DOHH2 (cell line): ENCODE results near the gene PNPLA8.

Experiments
- H3F3A ChIP-seq: fragments of 200-600 bp; sonication (generic), shearing (Covaris generic); 2 replicates; pipeline ENCODE4 v1.6.0; 2016; ENCODE audit warnings: antibody characterized with exemption, mild to moderate bottlenecking; ENCODE audit not compliant: control insufficient read depth, insufficient read depth
- H3K27ac ChIP-seq: fragments of 200-600 bp; sonication (generic); 2 replicates; pipeline ENCODE4 v1.5.1; 2014; ENCODE audit warnings: low read depth, mild to moderate bottlenecking, low read length, moderate library complexity
- H3K27me3 ChIP-seq: fragments of 200-600 bp; sonication (generic); 2 replicates; pipeline ENCODE4 v1.6.1; 2014; ENCODE audit warnings: mild to moderate bottlenecking, low read length, mixed read lengths; ENCODE audit not compliant: control insufficient read depth
- H3K36me3 ChIP-seq: fragments of 200-600 bp; sonication (generic); 2 replicates; pipeline ENCODE4 v1.6.1; 2014; ENCODE audit warnings: mild to moderate bottlenecking, low read length, moderate library complexity, mixed read lengths; ENCODE audit not compliant: control insufficient read depth
- H3K4me1 ChIP-seq: fragments of 200-600 bp; sonication (generic); 2 replicates; pipeline ENCODE4 v1.6.1; 2014; ENCODE audit warnings: mild to moderate bottlenecking, low read length, mixed read lengths; ENCODE audit not compliant: control insufficient read depth
- H3K4me2 ChIP-seq: fragments of 200-600 bp; sonication (generic); 2 replicates; pipeline ENCODE4 v1.6.0; 2014; ENCODE audit warnings: mild to moderate bottlenecking, low read length, moderate library complexity
- H3K4me3 ChIP-seq: fragments of 200-600 bp; sonication (generic); 2 replicates; pipeline ENCODE4 v1.5.1; 2014; ENCODE audit warnings: mild to moderate bottlenecking, low read length, mixed read lengths
- H3K79me2 ChIP-seq: fragments of 200-600 bp; sonication (generic); 2 replicates; pipeline ENCODE4 v1.6.1; 2014; ENCODE audit warnings: mild to moderate bottlenecking, low read length, mixed read lengths; ENCODE audit not compliant: control insufficient read depth
- H3K9me2 ChIP-seq: fragments of 200-600 bp; sonication (generic); replicated peaks from 2 replicates; pipeline ENCODE4 v1.6.1; 2014; ENCODE audit warnings: mild to moderate bottlenecking, low read length, mixed read lengths; ENCODE audit not compliant: control insufficient read depth
- H3K9me3 ChIP-seq: fragments of 200-600 bp; sonication (generic); 2 replicates; pipeline ENCODE4 v1.6.1; 2014; ENCODE audit warnings: antibody characterized with exemption, low read length, mixed read lengths; ENCODE audit not compliant: control insufficient read depth, insufficient read depth
- H4K20me1 ChIP-seq: fragments of 200-600 bp; sonication (generic); 2 replicates; pipeline ENCODE4 v1.6.0; 2014; ENCODE audit warnings: low read depth, mild to moderate bottlenecking, antibody characterized with exemption, low read length, moderate library complexity; ENCODE audit not compliant: control insufficient read depth, insufficient read depth
- EZH2phosphoT487 ChIP-seq: fragments of 200-600 bp; sonication (generic); IDR thresholded peaks from 2 replicates; pipeline ENCODE4 v1.6.1; 2017; ENCODE audit warnings: borderline replicate concordance, mild to moderate bottlenecking, antibody characterized with exemption, low read length, moderate library complexity, mixed read lengths
- TF ChIP-seq, protein P1 (sequence below): fragments of 200-600 bp; sonication (generic); IDR thresholded peaks from one replicate; pipeline ENCODE4 v1.5.1; 2014; ENCODE audit warnings: antibody characterized with exemption, mild to moderate bottlenecking, low read depth, low read length; ENCODE audit not compliant: poor library complexity, severe bottlenecking

Gene PNPLA8

DNA sequence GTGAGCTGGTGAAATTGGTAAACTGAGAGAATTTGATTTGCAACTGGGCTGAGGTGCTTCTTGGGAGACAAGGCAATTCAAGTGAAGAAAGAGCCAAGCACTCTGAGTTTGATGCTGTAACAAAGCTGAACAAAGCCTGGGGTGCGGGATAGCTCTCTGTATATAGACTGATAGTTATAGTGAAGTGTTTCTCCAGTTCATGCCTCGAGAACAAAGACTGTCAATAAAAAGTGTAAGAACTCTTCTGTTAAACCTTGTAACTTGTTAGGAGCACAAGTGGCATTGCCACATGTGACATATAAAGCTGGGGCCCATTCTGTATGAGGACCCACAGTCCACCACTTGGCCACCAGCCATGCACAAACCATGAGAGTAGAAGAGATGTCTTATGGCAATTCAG lies 11.3 kb upstream of the PNPLA8 start:
- Histone ChIP-seq H3K4me2 (no peak overlapping the region), H3K79me2 (no peaks in the 10 kb centered on the region), H3K36me3 (no peaks in the 10 kb centered on the region), H3K4me3 (no peak overlapping the region), H3K27ac (no peak overlapping the region), H3K9me3 (no peaks in the 10 kb centered on the region), H3K4me1 (peaks cover 12% of the 10 kb centered on the region), H3K27me3 (no peaks in the 10 kb centered on the region), H3K9me2 (no peaks in the 10 kb centered on the region), H4K20me1 (no peaks in the 10 kb centered on the region), H3F3A (no peaks in the 10 kb centered on the region)
- TF ChIP-seq, protein P1, sequence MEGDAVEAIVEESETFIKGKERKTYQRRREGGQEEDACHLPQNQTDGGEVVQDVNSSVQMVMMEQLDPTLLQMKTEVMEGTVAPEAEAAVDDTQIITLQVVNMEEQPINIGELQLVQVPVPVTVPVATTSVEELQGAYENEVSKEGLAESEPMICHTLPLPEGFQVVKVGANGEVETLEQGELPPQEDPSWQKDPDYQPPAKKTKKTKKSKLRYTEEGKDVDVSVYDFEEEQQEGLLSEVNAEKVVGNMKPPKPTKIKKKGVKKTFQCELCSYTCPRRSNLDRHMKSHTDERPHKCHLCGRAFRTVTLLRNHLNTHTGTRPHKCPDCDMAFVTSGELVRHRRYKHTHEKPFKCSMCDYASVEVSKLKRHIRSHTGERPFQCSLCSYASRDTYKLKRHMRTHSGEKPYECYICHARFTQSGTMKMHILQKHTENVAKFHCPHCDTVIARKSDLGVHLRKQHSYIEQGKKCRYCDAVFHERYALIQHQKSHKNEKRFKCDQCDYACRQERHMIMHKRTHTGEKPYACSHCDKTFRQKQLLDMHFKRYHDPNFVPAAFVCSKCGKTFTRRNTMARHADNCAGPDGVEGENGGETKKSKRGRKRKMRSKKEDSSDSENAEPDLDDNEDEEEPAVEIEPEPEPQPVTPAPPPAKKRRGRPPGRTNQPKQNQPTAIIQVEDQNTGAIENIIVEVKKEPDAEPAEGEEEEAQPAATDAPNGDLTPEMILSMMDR, result no peak
- no peak for TF ChIP-seq EZH2phosphoT487

DNA sequence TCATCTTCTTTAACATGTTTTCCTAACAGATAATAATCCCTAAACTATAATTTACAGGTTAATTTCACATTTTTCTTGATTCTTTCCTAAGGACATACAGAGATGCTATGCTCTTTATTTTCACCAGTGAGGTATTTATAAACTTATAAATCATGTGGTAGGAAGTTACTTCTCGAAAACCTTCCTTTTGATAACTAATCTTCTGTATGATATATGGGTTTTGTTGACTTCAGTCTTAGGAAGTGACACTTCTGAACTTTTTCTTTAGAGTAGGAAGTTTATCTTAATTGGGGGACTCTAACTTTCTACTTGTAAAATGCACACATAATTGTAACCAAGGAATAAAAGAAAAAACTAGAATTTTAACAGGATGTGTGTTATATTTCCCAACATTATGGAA lies 9.8 kb upstream of the PNPLA8 start:
- H3K4me2 ChIP-seq, result no peak overlapping the region
- H4K20me1 ChIP-seq, result no peaks in the 10 kb centered on the region
- peaks cover 12% of the 10 kb centered on the region for H3K4me1 ChIP-seq
- no peaks in the 10 kb centered on the region for H3F3A ChIP-seq
- H3K79me2 ChIP-seq, result no peaks in the 10 kb centered on the region
- no peak overlapping the region for H3K4me3 ChIP-seq
- no peak overlapping the region for H3K27ac ChIP-seq
- TF ChIP-seq EZH2phosphoT487, result no peak
- TF ChIP-seq, protein P1, result no peak
- H3K9me2 ChIP-seq, result no peaks in the 10 kb centered on the region
- H3K27me3 ChIP-seq, result no peaks in the 10 kb centered on the region
- H3K9me3 ChIP-seq, result no peaks in the 10 kb centered on the region
- H3K36me3 ChIP-seq, result no peaks in the 10 kb centered on the region

DNA sequence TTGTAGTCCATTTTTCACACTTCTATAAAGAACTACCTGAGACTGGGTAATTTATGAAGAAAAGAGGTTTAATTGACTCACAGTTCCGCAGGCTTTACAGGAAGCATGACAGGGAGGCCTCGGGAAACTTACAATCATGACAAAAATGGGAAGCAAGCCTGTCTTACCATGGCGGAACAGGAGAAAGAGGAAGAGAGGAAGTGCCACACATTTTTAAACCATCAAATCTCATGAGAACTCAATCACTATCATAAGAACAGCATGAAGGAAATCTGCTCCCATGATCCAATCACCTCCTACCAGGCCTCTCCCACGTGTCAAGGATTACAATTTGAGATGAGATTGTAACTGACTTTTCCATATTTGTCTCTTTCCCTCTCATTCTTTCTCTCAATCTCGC lies 9.3 kb upstream of the PNPLA8 start:
- Histone ChIP-seq H3K4me2 (no peak overlapping the region), H3K27ac (no peak overlapping the region), H3K9me3 (no peaks in the 10 kb centered on the region), H3K9me2 (no peaks in the 10 kb centered on the region), H4K20me1 (no peaks in the 10 kb centered on the region), H3K27me3 (no peaks in the 10 kb centered on the region), H3K79me2 (no peaks in the 10 kb centered on the region), H3F3A (no peaks in the 10 kb centered on the region), H3K36me3 (no peaks in the 10 kb centered on the region), H3K4me3 (no peak overlapping the region), H3K4me1 (peaks cover 12% of the 10 kb centered on the region)
- no peak for TF ChIP-seq EZH2phosphoT487
- TF ChIP-seq, protein P1, result no peak

DNA sequence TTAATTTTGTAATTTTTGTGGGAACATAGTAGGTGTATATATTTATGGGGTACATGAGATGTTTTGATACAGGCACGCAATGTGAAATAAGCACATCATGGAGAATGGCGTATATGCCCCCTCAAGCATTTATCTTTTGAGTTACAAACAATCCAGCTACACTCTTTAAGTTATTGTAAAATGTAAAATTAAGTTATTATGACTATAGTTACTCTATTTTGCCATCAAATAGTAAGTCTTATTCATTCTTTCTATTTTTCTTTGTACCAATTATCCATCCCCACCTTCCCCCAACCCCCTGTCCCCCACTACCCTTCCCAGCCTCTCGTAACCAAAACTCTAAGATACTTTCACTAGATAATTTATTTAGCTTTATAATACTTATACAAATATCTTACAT lies 7.8 kb upstream of the PNPLA8 start:
- TF ChIP-seq, protein P1, result no peak
- no peak for TF ChIP-seq EZH2phosphoT487
- H3K27me3 ChIP-seq, result no peaks in the 10 kb centered on the region
- H3F3A ChIP-seq, result no peaks in the 10 kb centered on the region
- no peaks in the 10 kb centered on the region for H3K36me3 ChIP-seq
- H3K4me2 ChIP-seq, result no peak overlapping the region
- no peaks in the 10 kb centered on the region for H3K79me2 ChIP-seq
- H3K4me3 ChIP-seq, result no peak overlapping the region
- no peaks in the 10 kb centered on the region for H4K20me1 ChIP-seq
- H3K9me2 ChIP-seq, result no peaks in the 10 kb centered on the region
- H3K9me3 ChIP-seq, result no peaks in the 10 kb centered on the region
- H3K4me1 ChIP-seq, result peaks cover 12% of the 10 kb centered on the region
- H3K27ac ChIP-seq, result no peak overlapping the region
